Esophagus squamous epithelium (tissue), 4 donors: ENCODE data around the gene NUP210L.

Experiments
- CTCF ChIP-seq, 6 experiments: fragments of 450-650 bp in 4 of 6; fragments of 200-600 bp in 2 of 6; sonication (generic) in 2 of 6; IDR thresholded peaks; one replicate each; pipeline ENCODE4 v1.5.1; 2016 to 2019; ENCODE audit warnings: antibody characterized with exemption in 6 of 6, mild to moderate bottlenecking in 4 of 6, moderate library complexity in 4 of 6
- POLR2A ChIP-seq, 4 donors: fragments of 450-650 bp; IDR thresholded peaks; one replicate each; pipeline ENCODE4 v1.6.1; 2017; ENCODE audit warnings: antibody characterized with exemption in 4 of 4, mild to moderate bottlenecking in 4 of 4, moderate library complexity in 3 of 4

- TF ChIP-seq CTCF (IDR thresholded peaks at IDR 0.05): no peak
- TF ChIP-seq POLR2A (IDR thresholded peaks at IDR 0.05): no peak
Observed at GRCh38 chr1:153995640-153996039, 159.2 kb downstream of the NUP210L start.
